DMS153 treated with DMSO at 0.1 percent for 48 hours (cell line): ENCODE data around the gene XIRP1.
A peak's percentile ranks its signal among the peaks of the same experiment; 100 is the strongest.
"Not testable (repeated sequence)": the region's sequence is repeated elsewhere in the genome, so short reads cannot be mapped to it uniquely, and the experiment has no call there.

ENCODE experiments used
- DNase-seq: peaks from one replicate; lab custom pipeline; 2025; ENCODE audit not compliant: unreplicated experiment; lab: John Stamatoyannopoulos, UW

XIRP1 gene

GRCh38 chr3:39187372-39188155 lies 4.8 kb downstream of the XIRP1 start:
- DNase-seq: no peak

DNA sequence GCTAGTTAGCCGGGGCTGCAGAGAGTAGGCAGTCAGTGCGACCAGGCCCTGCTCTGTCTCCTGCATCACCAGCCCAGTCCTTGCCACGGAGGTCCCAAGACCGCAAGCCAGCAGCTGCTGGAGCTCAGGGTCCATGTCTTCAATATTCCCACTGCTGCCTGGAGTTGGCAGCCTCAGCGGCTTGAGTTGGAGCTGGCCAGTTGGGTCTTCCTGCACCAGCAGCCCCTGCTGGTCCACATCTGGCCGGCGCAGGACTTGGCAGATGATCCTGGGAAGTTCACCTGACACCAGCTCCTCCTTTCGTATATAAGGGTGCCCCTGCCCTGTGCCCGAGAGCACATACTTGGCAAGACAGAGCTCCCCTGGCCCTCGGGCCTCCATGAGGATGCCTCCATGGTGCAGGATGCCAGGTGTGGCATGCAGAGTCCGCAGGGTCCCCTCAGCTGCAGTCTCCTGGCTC lies 5.7 kb downstream of the XIRP1 start:
- DNase-seq: no peak

DNA sequence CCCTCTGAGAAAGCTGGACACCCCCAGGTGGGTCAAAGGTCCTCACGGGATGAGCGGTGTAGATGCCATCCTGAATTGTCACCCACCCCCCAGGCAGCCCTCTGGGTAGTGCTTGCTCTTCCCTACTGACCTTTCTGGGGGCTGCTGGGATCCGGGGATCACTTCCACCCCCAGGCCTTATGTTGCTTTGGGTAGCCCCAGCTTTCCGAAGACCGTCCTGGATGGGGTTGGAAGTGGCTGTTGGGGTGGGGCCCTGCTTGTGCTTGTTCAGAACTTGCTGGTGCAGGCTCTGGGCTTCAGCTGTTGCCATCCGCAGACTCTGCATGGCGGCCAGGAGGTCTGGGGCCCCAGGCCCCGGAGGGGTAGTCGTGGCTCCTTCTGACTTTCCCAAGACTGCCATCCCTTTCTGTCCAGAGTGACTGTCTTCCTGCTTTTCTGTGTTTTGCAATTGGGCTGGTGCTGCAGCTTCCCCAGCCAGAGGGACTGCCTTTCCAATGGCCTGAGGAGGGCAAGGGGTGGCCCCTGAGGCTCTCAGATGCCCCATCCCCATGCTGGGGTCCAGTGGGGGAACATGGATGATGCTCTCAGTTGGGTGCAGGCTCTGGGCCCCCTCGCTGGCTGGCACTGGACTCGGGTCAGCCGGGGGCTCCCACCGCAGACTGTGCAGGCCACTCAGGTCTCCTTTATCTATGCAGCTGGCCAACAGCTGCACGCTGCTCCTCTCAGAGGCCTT lies 6.3 kb downstream of the XIRP1 start:
- no peak for DNase-seq

DNA sequence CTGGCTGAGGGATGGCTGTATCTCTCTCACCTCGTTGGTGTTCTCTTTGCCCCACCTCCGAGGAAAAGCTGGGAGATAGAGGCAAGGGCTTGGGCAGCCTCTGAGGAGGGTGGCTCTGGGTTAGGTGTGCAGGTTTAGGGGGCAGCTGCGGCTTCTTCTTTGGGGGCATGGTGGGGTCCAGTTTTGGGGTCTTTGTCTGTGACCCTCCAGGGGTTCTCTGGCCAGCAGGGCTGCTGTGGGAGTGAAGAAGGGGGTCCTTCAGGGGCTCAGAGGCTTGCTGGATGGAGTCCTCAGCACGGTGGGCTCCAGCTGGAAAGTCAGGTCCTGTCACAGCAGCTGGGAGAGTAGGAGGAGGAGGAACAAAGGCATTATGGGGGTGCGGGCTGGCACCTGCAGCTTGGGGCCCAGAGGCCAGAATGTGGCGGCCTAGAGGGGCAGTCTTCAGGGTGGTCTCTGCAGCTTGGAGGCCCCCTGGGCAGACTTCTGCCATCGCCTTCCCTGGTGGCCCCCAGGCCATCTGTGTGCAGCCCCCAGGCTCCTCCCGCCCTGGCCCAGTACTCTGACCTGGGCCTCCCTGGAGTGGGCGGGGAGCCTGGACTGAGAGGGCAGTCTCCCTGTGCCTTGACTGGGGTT lies 7.0 kb downstream of the XIRP1 start:
- DNase-seq: no peak

- DNase-seq: no peak
These were observed 7.5 kb downstream of the XIRP1 start for GRCh38 chr3:39184968-39185285.

- DNase-seq: no peak
These were observed 8.1 kb downstream of the XIRP1 start for GRCh38 chr3:39184081-39184967.

GRCh38 chr3:39183211-39184080 lies 8.9 kb downstream of the XIRP1 start:
- DNase-seq: no peak

GRCh38 chr3:39181408-39182335 lies 10.7 kb downstream of the XIRP1 start:
- DNase-seq: no peak

DNA sequence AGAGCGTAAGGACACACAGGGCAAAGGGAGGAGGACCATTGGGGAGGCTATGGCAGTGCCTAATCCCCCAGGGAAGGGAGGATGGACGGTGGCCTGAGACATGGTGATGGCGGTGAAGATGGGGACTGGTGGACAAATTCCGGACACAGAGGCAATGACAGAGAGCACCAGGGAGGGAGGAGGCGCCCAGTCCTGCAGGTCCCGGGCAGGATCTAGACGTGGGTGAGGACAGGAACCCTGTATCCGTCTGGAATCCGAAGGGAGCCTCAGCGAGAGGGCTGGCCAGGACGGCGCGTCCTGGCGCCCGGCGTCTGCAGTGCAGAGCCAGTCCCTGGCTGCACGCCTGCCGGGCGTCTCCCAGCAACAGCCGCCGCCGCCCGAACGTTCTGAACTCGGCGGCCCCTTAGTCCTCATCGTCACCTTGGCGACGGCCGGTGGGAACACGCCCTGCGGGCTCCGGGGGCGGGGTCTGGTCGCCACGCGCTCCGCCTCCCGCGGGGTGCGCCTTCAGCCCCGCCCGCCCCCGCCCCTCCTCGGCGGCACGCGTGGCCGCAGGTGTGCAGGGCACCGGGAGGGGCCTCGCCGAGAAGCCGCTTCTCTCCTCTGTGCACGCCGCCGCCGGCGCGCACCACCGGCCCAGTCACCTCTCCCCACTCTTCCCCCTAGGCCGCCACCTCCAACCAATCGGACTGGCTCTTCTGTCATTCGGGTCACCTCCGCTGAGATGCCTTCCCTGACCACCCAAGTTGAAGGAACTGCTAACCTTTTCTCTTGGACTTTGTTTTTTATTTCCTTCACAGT lies 11.6 kb downstream of the XIRP1 start:
- peak; percentile 62 for DNase-seq

DNA sequence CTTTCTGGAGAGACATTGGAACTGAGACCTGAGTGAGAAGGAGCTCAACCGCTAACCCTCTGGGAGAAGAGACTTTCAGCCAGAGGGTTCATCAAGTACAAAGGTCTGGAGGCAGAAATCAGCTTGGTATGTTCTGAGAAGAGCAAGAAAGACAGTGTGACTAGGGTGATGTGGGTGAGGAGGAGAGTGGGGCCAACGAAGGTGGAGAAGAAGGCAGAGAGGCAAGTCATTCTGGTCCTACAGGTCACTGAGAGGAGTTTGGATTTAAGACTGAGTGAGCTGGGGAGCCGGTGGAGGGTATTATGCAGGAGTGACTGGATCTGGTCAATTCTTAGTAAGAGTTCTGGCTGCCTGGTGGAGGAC lies 12.2 kb downstream of the XIRP1 start:
- no peak for DNase-seq

DNA sequence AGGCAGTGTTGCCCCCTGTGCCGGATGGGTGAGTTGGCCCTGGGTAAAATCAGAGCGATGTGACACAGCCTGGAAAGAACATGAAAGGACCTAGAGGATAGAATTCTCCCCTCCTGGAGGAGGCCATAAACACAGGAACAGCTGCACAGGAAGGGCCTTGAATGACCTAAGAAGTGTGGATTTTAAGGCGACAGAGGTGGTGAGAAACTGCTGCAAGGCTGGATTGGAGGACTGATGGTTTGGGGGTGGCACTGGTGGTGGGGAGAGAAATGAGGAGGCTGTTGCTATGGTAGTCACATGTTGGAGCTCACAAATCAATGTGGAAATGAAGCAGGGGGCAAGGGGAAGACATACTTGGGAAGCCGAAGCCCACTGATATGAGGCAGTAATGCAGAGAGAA lies 13.8 kb downstream of the XIRP1 start:
- no peak for DNase-seq

DNA sequence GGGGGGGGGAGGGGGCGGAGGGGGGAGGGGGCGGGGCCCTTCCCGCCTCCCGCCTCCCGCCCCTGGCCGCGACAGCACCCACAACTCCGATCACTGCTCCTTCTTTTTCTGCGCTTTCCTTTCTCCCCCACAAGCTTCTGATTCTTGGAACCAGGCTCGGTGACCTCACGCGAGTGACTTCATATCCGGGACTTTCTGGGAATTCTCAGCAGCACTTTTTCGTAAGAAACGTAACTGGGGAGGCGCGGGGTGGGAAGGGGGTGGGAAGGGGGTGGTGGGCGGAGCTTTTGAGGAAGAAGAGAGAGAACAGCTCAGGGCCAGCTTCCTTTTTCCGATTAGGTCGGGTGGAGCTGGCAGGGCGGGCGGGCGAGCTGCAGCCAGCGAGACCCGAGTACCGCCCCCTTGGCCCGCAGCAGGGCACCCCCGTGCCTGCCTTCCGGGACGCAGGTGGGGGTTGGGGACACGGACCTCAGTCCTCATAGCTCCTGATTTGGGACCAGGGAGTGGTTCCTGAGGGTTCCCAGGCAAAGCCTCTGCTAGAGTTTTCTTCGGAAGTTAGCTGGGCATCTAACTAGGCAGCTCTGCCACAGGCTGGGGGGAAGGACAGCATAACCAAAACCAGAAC lies 14.6 kb downstream of the XIRP1 start:
- peak; percentile 3 for DNase-seq

DNA sequence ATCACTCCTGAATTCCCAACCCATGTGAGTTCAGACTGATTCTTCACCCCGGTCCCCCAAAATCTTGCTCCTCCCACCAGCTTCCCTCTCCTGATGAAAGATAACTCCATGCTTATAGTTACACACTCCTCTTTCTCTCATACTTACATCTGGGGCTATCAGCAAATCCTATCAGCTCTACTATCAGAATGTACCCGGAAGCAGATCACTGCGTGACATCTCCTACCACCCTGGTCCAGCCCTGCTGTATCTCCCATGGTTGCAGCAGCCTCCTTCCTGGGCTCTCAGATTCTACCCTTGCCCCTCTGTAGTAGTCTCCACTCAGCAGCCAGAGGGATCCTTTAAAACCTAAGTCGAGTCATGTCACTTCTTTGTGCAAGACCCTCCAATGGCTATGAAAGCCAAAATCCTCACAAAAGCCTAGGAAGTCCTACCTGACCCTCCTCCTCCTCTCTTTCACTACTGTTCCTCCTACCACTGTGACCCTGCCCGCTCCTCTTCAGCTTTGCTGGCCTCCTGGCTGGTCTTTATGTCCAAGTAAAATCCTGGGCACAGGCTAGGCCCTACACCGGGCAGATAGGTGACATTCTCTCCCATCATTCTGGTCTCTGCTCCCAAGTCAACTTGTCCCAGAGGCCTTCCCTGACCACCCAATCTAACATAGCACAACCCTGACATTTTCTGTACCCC lies 16.2 kb downstream of the XIRP1 start:
- no peak for DNase-seq

GRCh38 chr3:39173318-39174125 lies 18.9 kb downstream of the XIRP1 start:
- no peak for DNase-seq

DNA sequence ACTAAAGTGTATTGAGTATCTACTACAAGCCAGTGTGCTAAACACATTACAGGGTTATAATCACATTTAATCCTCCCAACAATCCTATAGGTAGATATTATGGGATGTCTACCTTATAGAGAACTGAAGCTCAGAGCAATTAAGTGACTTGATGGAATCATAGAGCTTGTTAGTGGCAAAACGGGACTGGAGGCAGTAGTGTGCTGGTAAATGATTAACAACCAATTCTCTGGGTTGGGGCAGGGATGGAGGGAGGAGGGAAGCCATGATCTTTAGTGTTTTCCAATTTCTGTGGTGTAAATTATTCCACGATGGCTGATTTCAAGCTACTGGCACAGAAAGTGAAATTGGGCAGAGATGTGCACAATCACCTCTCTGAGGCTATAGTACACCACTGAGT lies 20.5 kb downstream of the XIRP1 start:
- no peak for DNase-seq

DNA sequence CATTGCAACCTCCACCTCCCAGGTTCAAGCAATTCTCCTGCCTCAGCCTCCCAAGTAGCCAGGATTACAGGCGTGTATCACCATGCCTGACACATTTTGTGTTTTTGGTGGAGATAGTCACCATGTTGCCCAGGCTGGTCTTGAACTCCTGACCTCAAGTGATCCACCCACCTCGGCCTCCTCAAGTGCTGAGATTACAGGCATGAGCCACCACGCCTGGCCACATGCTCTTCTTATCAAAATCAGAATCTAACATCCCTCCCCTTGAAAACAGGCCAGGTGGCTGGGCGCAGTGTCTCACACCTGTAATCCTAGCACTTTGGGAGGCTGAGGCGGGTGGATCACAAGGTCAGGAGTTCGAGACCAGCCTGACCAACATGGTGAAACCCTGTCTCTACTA lies 21.5 kb downstream of the XIRP1 start:
- not testable (repeated sequence) for DNase-seq

DNA sequence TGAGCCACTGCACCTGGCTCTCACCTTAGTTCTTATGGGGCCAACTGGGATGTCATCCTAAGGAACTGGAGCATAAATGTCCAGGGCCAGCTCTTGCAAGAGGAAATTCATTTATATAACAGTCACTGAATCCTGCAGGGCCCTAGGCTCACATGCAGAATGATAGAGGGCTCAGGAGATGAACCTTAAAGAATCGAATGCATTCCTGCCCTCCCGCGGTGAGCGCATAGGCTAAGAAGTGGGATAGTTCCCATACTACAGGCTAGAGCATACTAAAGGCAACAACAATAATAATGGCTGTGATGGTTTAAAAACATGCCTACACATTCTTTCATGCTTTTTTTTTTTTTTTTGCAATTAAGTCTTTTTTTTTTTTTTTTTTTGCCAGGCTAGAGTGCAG lies 21.9 kb downstream of the XIRP1 start:
- DNase-seq: no peak
